DMS79 (cell line): ENCODE data around the gene VAMP3.
"Not testable (repeated sequence)": the region's sequence is repeated elsewhere in the genome, so short reads cannot be mapped to it uniquely, and the experiment has no call there.

Source experiments
- DNase-seq: peaks from one replicate; lab custom pipeline; 2025; lab: John Stamatoyannopoulos, UW

VAMP3 gene

DNA sequence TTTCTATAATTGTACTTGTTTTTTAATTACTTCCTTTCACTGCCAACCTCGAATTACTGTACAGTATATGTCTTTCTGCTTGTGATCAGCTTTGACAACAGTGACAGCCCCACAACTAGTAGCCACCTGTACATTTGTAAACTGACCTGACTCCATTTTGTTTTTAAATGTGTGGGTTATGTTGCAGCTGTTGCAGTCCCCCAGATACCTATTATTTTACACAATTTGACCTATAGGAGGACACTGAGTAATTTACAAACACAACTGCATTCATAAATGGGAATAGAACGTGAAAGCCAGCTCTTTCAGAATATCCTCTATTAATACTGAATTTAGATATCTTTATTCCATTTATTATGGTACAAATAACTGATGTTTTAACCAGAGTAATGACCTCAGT is 2.5 kb upstream of the VAMP3 start:
- DNase-seq, result no peak

DNA sequence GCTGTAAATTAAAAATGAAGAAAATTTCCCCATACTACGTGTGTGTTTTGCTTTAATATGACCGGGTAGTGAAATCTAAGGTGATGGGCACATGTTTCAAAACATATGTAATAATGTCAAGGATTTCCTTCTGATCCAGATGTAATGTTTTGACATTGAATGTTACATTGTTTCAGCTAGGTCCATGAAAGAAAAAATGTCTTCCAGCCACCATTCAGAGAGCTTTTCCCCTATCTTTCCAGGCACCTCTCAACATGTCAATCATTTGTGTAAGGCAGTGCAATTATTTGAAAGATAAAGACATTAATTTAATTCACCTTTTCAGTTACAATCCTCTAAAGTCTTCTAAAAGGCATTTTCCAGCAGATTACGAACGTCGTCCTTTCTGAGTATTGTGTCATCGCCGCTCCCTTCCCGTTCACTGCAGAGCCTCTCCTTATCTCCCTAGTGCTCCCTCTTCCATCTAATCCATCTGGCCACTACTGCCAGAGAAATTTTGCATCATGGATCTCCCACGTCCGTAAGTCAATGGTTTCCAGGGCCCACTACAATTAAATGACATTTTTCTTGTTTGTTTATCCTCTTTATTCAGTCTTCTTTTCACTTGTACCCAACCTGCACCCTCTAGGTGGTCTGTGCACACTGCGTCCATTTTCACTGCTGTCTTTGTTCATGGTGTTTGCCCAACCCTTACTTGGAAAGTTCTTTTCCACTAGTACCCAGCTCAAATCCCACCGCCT is 1.3 kb upstream of the VAMP3 start:
- DNase-seq, result no peak

GRCh38 chr1:7770669-7770996 is 463 bp upstream of the VAMP3 start:
- no peak for DNase-seq

- no peak for DNase-seq
Measured at GRCh38 chr1:7771823-7772299, 765 bp downstream of the VAMP3 start.

DNA sequence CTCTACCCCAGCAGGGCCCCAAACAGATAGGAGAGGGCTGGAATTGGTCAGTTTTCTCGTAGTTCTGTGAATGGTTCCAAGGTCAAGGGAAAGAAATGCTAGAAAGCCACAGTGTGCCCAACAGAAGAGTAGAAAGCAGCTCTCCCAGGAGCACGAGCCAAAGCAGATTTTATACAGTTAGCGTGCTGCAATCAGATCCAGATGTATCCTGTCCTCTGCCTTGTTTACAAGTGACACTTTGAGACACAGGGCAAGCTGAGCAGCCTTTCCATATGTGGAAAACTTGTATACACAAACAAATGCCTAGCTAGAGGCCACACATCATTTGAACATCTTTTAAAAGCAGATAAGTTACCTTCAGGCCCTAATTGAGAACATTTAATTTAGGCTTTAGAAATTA is 6.5 kb downstream of the VAMP3 start:
- no peak for DNase-seq

DNA sequence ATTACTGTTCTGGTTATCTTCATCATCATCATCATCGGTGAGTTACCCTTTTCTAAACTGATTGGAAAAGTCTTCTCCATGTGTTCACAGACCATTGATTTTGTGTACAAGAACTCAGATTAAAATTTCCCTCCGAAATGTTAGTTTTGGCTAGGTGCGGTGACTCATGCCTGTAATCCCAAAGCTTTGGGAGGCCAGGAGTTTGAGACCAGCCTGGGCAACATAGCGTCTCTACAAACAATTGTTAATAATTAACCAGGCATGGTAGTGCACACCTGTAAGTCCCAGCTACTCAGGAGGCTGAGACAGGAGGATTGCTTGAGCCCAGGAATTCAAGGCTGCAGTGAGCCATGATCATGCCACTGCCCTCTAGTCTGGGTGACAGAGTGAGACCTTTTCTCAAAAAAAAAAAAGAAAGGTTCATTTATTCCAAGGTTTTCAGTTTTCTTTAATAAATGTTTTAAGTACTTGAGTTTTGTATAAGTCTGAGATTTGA is 7.1 kb downstream of the VAMP3 start:
- DNase-seq, result no peak

- no peak for DNase-seq
Measured at GRCh38 chr1:7780976-7781375, 9.9 kb downstream of the VAMP3 start.

DNA sequence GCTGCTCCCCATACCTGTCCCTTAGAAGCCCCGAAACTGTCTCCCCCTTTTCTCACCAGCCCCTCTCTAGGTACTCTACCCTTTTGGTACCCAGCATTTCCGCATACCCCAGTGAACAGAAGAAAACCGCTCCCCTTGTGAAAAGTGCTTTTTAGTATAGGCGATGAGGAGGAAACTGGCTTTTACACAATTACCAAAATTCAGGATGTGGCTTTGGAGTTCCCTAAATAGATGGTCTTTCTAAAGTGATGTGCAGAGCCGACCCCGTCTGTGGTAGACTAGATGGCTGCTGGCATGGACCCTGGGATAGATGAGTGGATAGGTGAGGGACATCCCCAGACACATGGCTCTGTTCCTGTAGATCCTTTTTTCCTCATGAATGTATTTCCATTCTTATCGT is 10.4 kb downstream of the VAMP3 start:
- no peak for DNase-seq

- no peak for DNase-seq
Measured at GRCh38 chr1:7781923-7782495, 10.9 kb downstream of the VAMP3 start.

GRCh38 chr1:7783178-7783711 is 12.1 kb downstream of the VAMP3 start:
- DNase-seq, result peak; percentile 68

DNA sequence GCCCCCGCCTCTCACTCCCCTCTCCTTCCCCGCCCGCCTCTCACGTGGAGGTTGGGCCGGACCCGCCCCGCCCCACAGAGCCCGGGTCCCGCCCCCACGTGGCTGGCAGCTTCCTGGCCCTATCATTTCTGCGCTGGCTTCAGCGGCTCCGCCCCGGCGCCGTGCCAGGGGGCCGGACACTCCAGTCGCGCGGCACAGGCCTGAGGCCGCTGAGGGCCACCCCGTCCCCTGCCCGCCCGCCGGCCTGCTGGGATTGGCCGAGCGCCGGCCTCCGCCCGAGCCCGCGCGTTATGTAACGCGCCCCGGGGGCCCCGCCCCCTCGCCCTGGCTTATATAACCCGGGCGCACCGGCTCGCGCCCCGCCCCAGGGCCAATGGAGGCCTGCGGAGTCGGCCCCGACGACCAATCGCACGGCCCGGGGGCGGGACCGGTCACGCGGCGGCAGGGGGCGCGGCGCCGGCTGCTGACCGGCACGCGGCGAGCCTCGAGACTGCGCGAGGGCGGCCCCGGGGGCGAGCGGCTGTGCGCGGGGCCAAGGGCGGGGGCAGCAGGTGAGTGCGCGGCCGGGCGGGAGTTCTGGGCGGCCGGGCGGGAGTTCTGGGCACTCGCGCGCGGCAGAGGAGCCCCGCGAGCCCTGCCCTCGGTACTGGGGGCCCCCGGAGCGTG is 12.9 kb downstream of the VAMP3 start, which contains the start of gene PER3:
TSS of gene PER3 (plus strand) at position 466 of the 666 bp plus-strand sequence. CDS start 587 bp downstream, outside the sequence.
- peak; percentile 94 for DNase-seq

GRCh38 chr1:7784492-7785071 is 13.5 kb downstream of the VAMP3 start:
- peak; percentile 50 for DNase-seq

DNA sequence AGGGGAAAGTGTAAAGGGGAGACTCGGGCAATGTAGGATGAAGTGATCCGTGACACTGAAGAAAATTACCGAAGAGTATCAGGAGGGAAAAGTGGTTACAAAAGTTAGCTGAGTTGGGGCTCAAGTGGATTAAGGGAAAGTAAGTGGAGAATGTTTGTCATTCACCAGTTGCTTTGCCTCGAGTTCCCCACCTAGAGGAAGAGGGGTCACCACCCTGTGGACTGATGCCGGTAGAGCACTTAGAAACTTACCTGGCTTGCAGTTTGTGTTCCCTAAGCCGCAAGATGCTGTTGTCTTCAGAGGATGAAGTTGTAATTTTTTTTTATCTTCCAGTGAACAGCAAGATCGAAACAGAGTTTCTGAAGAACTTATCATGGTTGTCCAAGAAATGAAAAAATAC is 14.0 kb downstream of the VAMP3 start:
- DNase-seq, result no peak

GRCh38 chr1:7786795-7787194 is 15.7 kb downstream of the VAMP3 start:
- no peak for DNase-seq

- no peak for DNase-seq
Measured at GRCh38 chr1:7789828-7790227, 18.7 kb downstream of the VAMP3 start.

DNA sequence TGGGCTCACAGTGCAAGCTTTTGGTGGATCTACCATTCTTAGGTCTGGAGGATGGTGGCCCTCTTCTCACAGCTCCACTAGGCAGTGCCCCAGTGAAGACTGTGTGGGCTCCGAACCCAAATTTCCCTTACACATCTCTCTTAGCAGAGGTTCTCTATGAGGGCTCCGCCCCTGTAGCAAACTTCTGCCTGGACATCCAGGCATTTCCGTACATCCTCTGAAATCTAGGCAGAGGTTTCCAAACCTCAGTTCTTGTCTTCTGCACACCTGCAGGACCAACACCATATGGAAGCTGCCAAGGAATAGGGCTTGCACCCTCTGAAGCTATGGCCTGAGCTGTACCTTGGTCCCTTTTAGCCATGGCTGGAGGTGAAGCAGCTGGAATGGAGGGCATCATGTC is 19.9 kb downstream of the VAMP3 start:
- DNase-seq, result not testable (repeated sequence)

- no peak for DNase-seq
Measured at GRCh38 chr1:7795406-7795805, 24.3 kb downstream of the VAMP3 start.

GRCh38 chr1:7805460-7805859 is 34.4 kb downstream of the VAMP3 start:
- no peak for DNase-seq

DNA sequence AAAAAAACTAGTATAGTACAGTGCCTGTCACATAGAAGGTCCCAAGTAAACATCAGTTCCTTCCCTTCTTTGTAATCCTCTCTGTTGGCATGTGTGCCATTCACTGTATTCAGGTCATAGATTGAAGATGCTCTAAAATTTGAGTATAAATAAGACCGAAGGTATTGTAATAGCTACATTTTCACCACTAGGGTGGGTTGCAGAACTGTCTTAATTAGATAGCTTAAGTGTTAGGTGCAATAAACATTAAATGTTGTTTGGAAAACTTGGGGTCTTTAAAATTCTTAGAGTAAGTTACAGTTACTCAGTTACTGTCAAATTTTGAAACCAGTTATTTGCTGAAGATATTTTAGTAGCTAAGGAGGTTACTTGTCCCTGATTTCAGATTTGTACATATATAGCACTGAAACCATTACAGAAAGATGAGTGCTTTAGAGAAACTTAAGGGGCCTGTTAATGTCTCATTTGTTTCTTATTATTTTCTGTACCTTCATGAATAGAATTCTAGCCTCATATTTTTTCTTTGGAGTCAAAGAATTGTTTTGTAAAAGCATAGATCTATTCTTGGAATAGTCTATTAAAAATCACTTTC is 37.3 kb downstream of the VAMP3 start:
- no peak for DNase-seq

DNA sequence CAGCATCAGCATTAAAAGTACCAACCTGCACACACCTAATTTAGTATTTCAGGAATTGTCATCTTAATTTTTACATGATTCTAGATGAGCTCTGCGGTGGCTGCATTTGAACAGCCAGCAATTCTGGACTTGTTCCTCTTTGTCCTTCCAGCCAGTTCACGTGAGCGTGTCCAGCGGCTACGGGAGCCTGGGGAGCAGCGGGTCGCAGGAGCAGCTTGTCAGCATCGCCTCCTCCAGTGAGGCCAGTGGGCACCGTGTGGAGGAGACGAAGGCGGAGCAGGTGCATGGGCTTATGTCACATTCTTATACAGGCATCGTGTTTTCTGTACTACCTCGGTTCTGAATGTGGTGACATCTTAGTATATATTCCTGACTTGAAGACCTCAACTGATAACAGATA is 38.6 kb downstream of the VAMP3 start:
- DNase-seq, result no peak

DNA sequence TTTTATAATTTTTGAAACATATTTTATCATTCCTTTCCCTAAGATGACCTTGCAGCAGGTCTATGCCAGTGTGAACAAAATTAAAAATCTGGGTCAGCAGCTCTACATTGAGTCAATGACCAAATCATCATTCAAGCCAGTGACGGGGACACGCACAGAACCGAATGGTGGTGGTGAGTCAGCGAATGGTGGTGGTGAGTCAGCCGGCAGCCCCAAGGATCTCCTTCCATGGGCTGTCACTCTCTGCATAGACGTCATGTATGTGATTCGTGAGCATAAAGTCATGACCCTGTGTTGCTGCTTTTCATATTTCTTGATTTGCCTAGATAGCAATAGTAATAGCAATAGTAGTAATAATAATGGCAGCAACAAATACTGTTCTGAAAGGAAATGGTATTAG is 39.3 kb downstream of the VAMP3 start:
- DNase-seq, result no peak

GRCh38 chr1:7811476-7811875 is 40.4 kb downstream of the VAMP3 start:
- no peak for DNase-seq
